ENCODE measurements around the gene NDUFAB1.

GRCh38 chr16:23642246-23642774, 46.2 kb upstream of the NDUFAB1 start:
- no peak for TF ChIP-seq CTCF (IDR thresholded peaks at IDR 0.05)
- TF ChIP-seq POLR2A (IDR thresholded peaks at IDR 0.05) = no peak

Measured in adrenal gland (tissue), 5 donors.